ENCODE measurements around the gene OR10H3.
"Not testable (repeated sequence)": the region's sequence is repeated elsewhere in the genome, so short reads cannot be mapped to it uniquely, and the experiment has no call there.

The OR10H3 gene

GRCh38 chr19:15776991-15777970 lies 39.5 kb downstream of the OR10H3 start:
- no peak for DNase-seq (ENCODE audit: low read depth)

GRCh38 chr19:15779756-15780476 lies 42.1 kb downstream of the OR10H3 start:
- no peak for DNase-seq (ENCODE audit: low read depth)

GRCh38 chr19:15780610-15781418 lies 43.0 kb downstream of the OR10H3 start:
- DNase-seq (ENCODE audit: low read depth) = no peak

GRCh38 chr19:15781661-15782060 lies 43.9 kb downstream of the OR10H3 start:
- no peak for DNase-seq (ENCODE audit: low read depth)

GRCh38 chr19:15782211-15782610 lies 44.4 kb downstream of the OR10H3 start:
- DNase-seq (ENCODE audit: low read depth) = no peak

- DNase-seq (ENCODE audit: low read depth) = not testable (repeated sequence)
Measured at GRCh38 chr19:15782896-15783295, 45.1 kb downstream of the OR10H3 start.

GRCh38 chr19:15787611-15788155 lies 49.9 kb downstream of the OR10H3 start, which contains the start of gene OR10H5:
TSS of gene OR10H5 (plus strand) at chr19:15787661. CDS start at chr19:15794049, 6,388 bp downstream.
- DNase-seq (ENCODE audit: low read depth) = no peak

GRCh38 chr19:15788594-15789270 lies 50.9 kb downstream of the OR10H3 start:
- no peak for DNase-seq (ENCODE audit: low read depth)

GRCh38 chr19:15790096-15790495 lies 52.3 kb downstream of the OR10H3 start:
- no peak for DNase-seq (ENCODE audit: low read depth)
